ENCODE measurements around the gene GDPD3. TPM values are rescaled to one million over a fixed set of nuclear protein-coding genes. Genes with fewer than 3 reads are reported as not detected.
"Not testable (repeated sequence)": the region's sequence is repeated elsewhere in the genome, so short reads cannot be mapped to it uniquely, and the experiment has no call there.

The GDPD3 gene
- polyA plus RNA-seq, 6 donors from 2014 or later = 0.31 TPM; not detected in 5

GRCh38 chr16:30117768-30118167 is 4.4 kb upstream of the GDPD3 start:
- no peaks in the 10 kb centered on the region for H3K36me3 Mint-ChIP-seq
- no peak overlapping the region for H3K27ac Mint-ChIP-seq
- H3K9me3 Mint-ChIP-seq = no peaks in the 10 kb centered on the region
- H3K27me3 Mint-ChIP-seq = no peaks in the 10 kb centered on the region
- DNase-seq (no peak), ATAC-seq (ENCODE audit: low read depth in 2 of 2) (no peak)
- peaks cover 21 to 33% (median 30%) of the 10 kb centered on the region in 3 donors for H3K4me1 Mint-ChIP-seq
- H3K4me3 Mint-ChIP-seq = no peak overlapping the region

GRCh38 chr16:30116291-30117207 is 3.2 kb upstream of the GDPD3 start:
- no peak overlapping the region for H3K4me3 Mint-ChIP-seq
- no peak overlapping the region for H3K27ac Mint-ChIP-seq

GRCh38 chr16:30115238-30115637 is 1.9 kb upstream of the GDPD3 start:
- peak overlapping the region in 1 of 6 donors; percentile 75 for H3K27ac Mint-ChIP-seq
- peaks cover 9 to 13% (median 12%) of the 10 kb centered on the region in 3 donors for H3K4me1 Mint-ChIP-seq
- no peaks in the 10 kb centered on the region for H3K9me3 Mint-ChIP-seq
- no peak overlapping the region for H3K4me3 Mint-ChIP-seq
- H3K36me3 Mint-ChIP-seq = no peaks in the 10 kb centered on the region
- no peak for ATAC-seq (ENCODE audit: low read depth in 2 of 2)
- H3K27me3 Mint-ChIP-seq = no peaks in the 10 kb centered on the region
- no peak for DNase-seq

More at GRCh38 chr16:30116291-30117207, 3.2 kb upstream of the GDPD3 start:
- Mint-ChIP-seq H3K4me1 (peaks cover 15 to 25% (median 18%) of the 10 kb centered on the region in 3 donors), H3K36me3 (no peaks in the 10 kb centered on the region), H3K27me3 (no peaks in the 10 kb centered on the region), H3K9me3 (no peaks in the 10 kb centered on the region)
- ATAC-seq (ENCODE audit: low read depth in 2 of 2) (no peak), DNase-seq (no peak)

GRCh38 chr16:30114833-30115232 is 1.5 kb upstream of the GDPD3 start:
- not testable (repeated sequence) for H3K27ac Mint-ChIP-seq; H3K27me3 Mint-ChIP-seq; H3K4me3 Mint-ChIP-seq; H3K4me1 Mint-ChIP-seq; H3K36me3 Mint-ChIP-seq; DNase-seq; ATAC-seq (ENCODE audit: low read depth in 2 of 2); H3K9me3 Mint-ChIP-seq

GRCh38 chr16:30114411-30114810 is 1.1 kb upstream of the GDPD3 start:
- H3K36me3 Mint-ChIP-seq = no peaks in the 10 kb centered on the region
- no peak for ATAC-seq (ENCODE audit: low read depth in 2 of 2)
- peaks cover 5 to 9% (median 6%) of the 10 kb centered on the region in 3 donors for H3K4me1 Mint-ChIP-seq
- H3K9me3 Mint-ChIP-seq = no peaks in the 10 kb centered on the region
- H3K27me3 Mint-ChIP-seq = no peaks in the 10 kb centered on the region
- no peak overlapping the region for H3K4me3 Mint-ChIP-seq
- H3K27ac Mint-ChIP-seq = peak overlapping the region in 1 of 6 donors; percentile 36
- DNase-seq = no peak

- DNase-seq = no peak
- Mint-ChIP-seq H3K4me1 (peaks cover 2 to 9% (median 5%) of the 10 kb centered on the region in 3 donors), H3K27me3 (no peaks in the 10 kb centered on the region), H3K27ac (no peak overlapping the region), H3K4me3 (peak overlapping the region in 1 of 8 donors; percentile 30), H3K9me3 (no peaks in the 10 kb centered on the region), H3K36me3 (no peaks in the 10 kb centered on the region)
- ATAC-seq (ENCODE audit: low read depth in 2 of 2) = no peak
Observed at GRCh38 chr16:30113711-30114333, 485 bp upstream of the GDPD3 start.

- H3K27ac Mint-ChIP-seq = no peak overlapping the region
- no peaks in the 10 kb centered on the region for H3K27me3 Mint-ChIP-seq
- H3K36me3 Mint-ChIP-seq = no peaks in the 10 kb centered on the region
- no peaks in the 10 kb centered on the region for H3K9me3 Mint-ChIP-seq
- no peak for DNase-seq
- ATAC-seq (ENCODE audit: low read depth in 2 of 2) = peak in 1 of 2 donors; percentile 55
- H3K4me1 Mint-ChIP-seq = peaks cover 2 to 9% (median 5%) of the 10 kb centered on the region in 3 donors
- no peak overlapping the region for H3K4me3 Mint-ChIP-seq
Observed at GRCh38 chr16:30112197-30113030, 923 bp downstream of the GDPD3 start.

GRCh38 chr16:30110661-30111060 is 2.7 kb downstream of the GDPD3 start:
- H3K27ac Mint-ChIP-seq = no peak overlapping the region
- ATAC-seq (ENCODE audit: low read depth in 2 of 2) (no peak), DNase-seq (no peak)
- peak overlapping the region in 1 of 8 donors; percentile 57 for H3K4me3 Mint-ChIP-seq
- no peaks in the 10 kb centered on the region for H3K27me3 Mint-ChIP-seq
- H3K9me3 Mint-ChIP-seq = no peaks in the 10 kb centered on the region
- peaks cover 2 to 9% (median 5%) of the 10 kb centered on the region in 3 donors for H3K4me1 Mint-ChIP-seq
- H3K36me3 Mint-ChIP-seq = no peaks in the 10 kb centered on the region

- Mint-ChIP-seq H3K4me3 (no peak overlapping the region), H3K27me3 (no peaks in the 10 kb centered on the region), H3K4me1 (peaks cover 3 to 13% (median 4%) of the 10 kb centered on the region in 3 donors), H3K27ac (no peak overlapping the region), H3K9me3 (no peaks in the 10 kb centered on the region), H3K36me3 (peaks cover 0 to 9% of the 10 kb centered on the region in 2 donors)
- DNase-seq (no peak), ATAC-seq (ENCODE audit: low read depth in 2 of 2) (no peak)
Observed at GRCh38 chr16:30108059-30108850, 5.1 kb downstream of the GDPD3 start.

- H3K27me3 Mint-ChIP-seq = no peaks in the 10 kb centered on the region
- H3K4me3 Mint-ChIP-seq = no peak overlapping the region
- H3K4me1 Mint-ChIP-seq = peaks cover 0 to 4% (median 1%) of the 10 kb centered on the region in 3 donors
- H3K9me3 Mint-ChIP-seq = peaks cover 0 to 4% (median 0%) of the 10 kb centered on the region in 7 donors
- no peak overlapping the region for H3K27ac Mint-ChIP-seq
- peaks cover 0 to 9% of the 10 kb centered on the region in 2 donors for H3K36me3 Mint-ChIP-seq
- DNase-seq = no peak
- no peak for ATAC-seq (ENCODE audit: low read depth in 2 of 2)
Observed at GRCh38 chr16:30104492-30104891, 8.8 kb downstream of the GDPD3 start.

GRCh38 chr16:30104090-30104489 is 9.2 kb downstream of the GDPD3 start:
- ATAC-seq (ENCODE audit: low read depth in 2 of 2) (no peak), DNase-seq (no peak)
- Mint-ChIP-seq H3K4me3 (no peak overlapping the region), H3K27ac (peak overlapping the region in 3 of 6 donors; percentile 13 to 80 (median 50)), H3K36me3 (peaks cover 0 to 9% of the 10 kb centered on the region in 2 donors), H3K27me3 (no peaks in the 10 kb centered on the region), H3K9me3 (peaks cover 0 to 6% (median 0%) of the 10 kb centered on the region in 7 donors), H3K4me1 (peaks cover 0 to 4% (median 1%) of the 10 kb centered on the region in 3 donors)

- ATAC-seq (ENCODE audit: low read depth in 2 of 2) (no peak), DNase-seq (peak; percentile 35)
- Mint-ChIP-seq H3K36me3 (peaks cover 16 to 25% of the 10 kb centered on the region in 2 donors), H3K27me3 (no peaks in the 10 kb centered on the region), H3K9me3 (peaks cover 5 to 29% (median 25%) of the 10 kb centered on the region in 7 donors), H3K4me3 (peak overlapping the region; percentile 75 to 92 (median 88)), H3K27ac (peak overlapping the region; percentile 80 to 98 (median 94)), H3K4me1 (peaks cover 27 to 38% (median 31%) of the 10 kb centered on the region in 3 donors)
Observed at GRCh38 chr16:30096862-30097563, 16.3 kb downstream of the GDPD3 start.

All from naive B cell (primary cell).